SK-N-MC (cell line): ENCODE results near the gene GRIA1.

Experiments used
- FOXP2 ChIP-seq: optimal IDR thresholded peaks from 2 replicates; pipeline ENCODE3; 2011; ENCODE audit warnings: mild to moderate bottlenecking, moderate library complexity; ENCODE audit not compliant: insufficient read depth; ENCODE audit errors: extremely low read length, control extremely low read depth
- POLR2AphosphoS5 ChIP-seq: IDR thresholded peaks from 2 replicates; pipeline ENCODE4 v1.6.1; 2012; ENCODE audit warnings: mild to moderate bottlenecking, low read depth, low read length, borderline replicate concordance

DNA sequence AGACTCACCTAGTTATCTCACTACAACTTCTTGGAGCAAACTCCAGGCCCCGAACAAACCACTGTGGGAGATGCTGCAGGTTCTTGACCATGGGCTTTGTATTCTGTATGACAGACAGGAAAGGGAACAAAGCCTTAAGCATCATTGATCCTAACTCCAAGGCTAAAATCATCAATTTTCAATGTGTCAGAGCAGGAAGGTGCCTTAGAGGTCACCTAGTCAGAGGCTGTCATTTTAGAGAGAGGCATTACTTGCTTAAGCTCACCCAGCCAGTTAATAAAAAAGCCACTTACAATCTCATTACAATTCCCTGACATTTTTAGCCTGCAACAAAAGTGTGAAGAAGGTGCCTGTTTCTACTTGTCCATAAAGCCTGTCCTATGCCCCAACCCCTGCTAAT, 275.5 kb downstream of the GRIA1 start:
- TF ChIP-seq POLR2AphosphoS5 (no peak), FOXP2 (no peak)
